HEK293T (cell line): Measurements from ENCODE around the gene STS.

Experiments
- L3MBTL2 ChIP-seq: fragments of 450-650 bp; conservative IDR thresholded peaks from 2 replicates; pipeline ENCODE4 v1.6.1; 2016; ENCODE audit warnings: mild to moderate bottlenecking
- TARDBP ChIP-seq: fragments of 450-650 bp; IDR thresholded peaks from 2 replicates; pipeline ENCODE4 v1.6.1; 2016

DNA sequence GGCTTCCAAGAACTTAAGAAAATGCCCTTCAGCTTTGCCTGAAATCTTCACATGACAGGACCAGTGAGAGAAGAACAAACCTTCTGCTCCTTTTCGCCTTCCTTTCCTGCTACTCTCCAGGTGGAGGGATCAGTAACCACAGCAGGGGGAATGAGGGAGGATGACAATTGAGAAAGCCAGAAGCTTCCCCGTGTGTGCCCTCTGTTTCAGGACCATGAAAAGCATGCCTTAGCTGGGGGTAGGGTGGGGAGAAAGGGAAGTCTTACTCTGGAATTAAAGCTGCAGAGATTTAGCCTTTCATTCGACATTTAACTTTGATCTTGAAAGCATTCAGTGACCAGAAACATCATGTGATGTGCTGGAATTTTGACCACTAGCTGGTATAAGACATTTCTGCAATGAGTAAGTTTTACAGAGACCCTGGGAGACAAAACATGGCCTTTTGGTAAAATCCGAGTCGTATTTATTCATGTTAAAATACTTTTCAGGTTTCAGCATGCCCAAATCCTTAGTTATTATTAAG is 11.0 kb downstream of the STS start:
- TF ChIP-seq TARDBP, result no peak
- TF ChIP-seq L3MBTL2, result no peak
